H1 (cell line): ENCODE data around the gene BTBD3. TPM values are rescaled to one million over a fixed set of nuclear protein-coding genes. Genes with fewer than 3 reads are reported as not detected.

Source experiments
- CTCF ChIA-PET: fragments of 300-600 bp; sonication (Branson Sonifier 250); formaldehyde crosslinking; loops from one replicate; lab custom pipeline; 2021; ENCODE audit not compliant: partially characterized antibody; lab: Charles Lee
- POLR2A ChIA-PET: fragments of 300-600 bp; sonication (Branson Sonifier 250); formaldehyde crosslinking; loops from one replicate; lab custom pipeline; 2021; ENCODE audit warnings: inconsistent platforms; ENCODE audit not compliant: partially characterized antibody; lab: Charles Lee
- DNase-seq, 2 experiments: peaks; one replicate each; pipeline versions ENCODE4 v3.0.0 to v3.0.0-alpha.2; 2010 to 2022; ENCODE audit warnings: low spot score in 2 of 2, low read depth in 1 of 2, mixed read lengths in 1 of 2
- FAIRE-seq: peaks from 2 replicates; lab custom pipeline; 2011; peaks lifted over from hg19 to GRCh38; lab: Jason Lieb, UNC
- H2AFZ ChIP-seq: 2 replicates; pipeline ENCODE4 v1.8.1; 2012; ENCODE audit warnings: low read length, inconsistent platforms
- H2AK5ac ChIP-seq: 2 replicates; pipeline ENCODE4 v1.6.1; 2013; ENCODE audit warnings: low read depth, low read length
- H2BK120ac ChIP-seq: replicated peaks from 2 replicates; pipeline ENCODE3; 2013; ENCODE audit warnings: low read depth, low read length, inconsistent platforms
- H2BK12ac ChIP-seq: 2 replicates; pipeline ENCODE4 v1.6.1; 2013; ENCODE audit warnings: low read depth, low read length
- H2BK15ac ChIP-seq: 2 replicates; pipeline ENCODE4 v1.6.1; 2013; ENCODE audit warnings: low read length
- H2BK20ac ChIP-seq: 2 replicates; pipeline ENCODE4 v1.6.1; 2013; ENCODE audit warnings: low read length
- H2BK5ac ChIP-seq: 2 replicates; pipeline ENCODE4 v1.6.1; 2013; ENCODE audit warnings: low read depth, low read length
- H3K14ac ChIP-seq: 2 replicates; pipeline ENCODE4 v1.6.1; 2013; ENCODE audit warnings: inconsistent platforms; ENCODE audit not compliant: insufficient read length
- H3K18ac ChIP-seq: 2 replicates; pipeline ENCODE4 v1.6.1; 2013; ENCODE audit warnings: low read length; ENCODE audit errors: extremely low read depth
- H3K23ac ChIP-seq: 2 replicates; pipeline ENCODE4 v1.6.1; 2013; ENCODE audit warnings: inconsistent platforms; ENCODE audit not compliant: insufficient read length
- H3K23me2 ChIP-seq: 2 replicates; pipeline ENCODE4 v1.6.1; 2013; ENCODE audit warnings: low read depth, low read length
- H3K27ac ChIP-seq: 2 replicates; pipeline ENCODE4 v1.6.1; 2011; ENCODE audit warnings: low read depth, low read length, inconsistent platforms
- H3K27me3 ChIP-seq, 4 experiments: replicated peaks in 1 of 4; 1 replicate in 1 of 4; 2 replicates in 3 of 4; pipeline versions ENCODE4 v1.6.1 to v1.8.1; 2011 to 2013; ENCODE audit warnings: low read length in 3 of 4, mild to moderate bottlenecking in 3 of 4, inconsistent platforms in 2 of 4, mixed read lengths in 2 of 4, moderate library complexity in 1 of 4; ENCODE audit not compliant: control insufficient read depth in 3 of 4, insufficient read depth in 3 of 4; ENCODE audit errors: extremely low read depth in 1 of 4
- H3K36me3 ChIP-seq, 4 experiments: 2 replicates each; pipeline versions ENCODE4 v1.6.1 to v1.8.1; 2011 to 2013; ENCODE audit warnings: mild to moderate bottlenecking in 4 of 4, low read length in 3 of 4, moderate library complexity in 2 of 4, control low read depth in 1 of 4, inconsistent platforms in 1 of 4; ENCODE audit not compliant: insufficient read depth in 4 of 4, control insufficient read depth in 2 of 4
- H3K4ac ChIP-seq: replicated peaks from 2 replicates; pipeline ENCODE3; 2013; ENCODE audit warnings: low read length, low read depth, mixed read lengths, inconsistent platforms; ENCODE audit not compliant: insufficient read length
- H3K4me1 ChIP-seq, 4 experiments: replicated peaks in 1 of 4; 1 replicate in 1 of 4; 2 replicates in 3 of 4; pipeline versions ENCODE4 v1.6.1 to v1.8.1; 2011 to 2013; ENCODE audit warnings: low read length in 3 of 4, inconsistent platforms in 2 of 4, mixed read lengths in 1 of 4; ENCODE audit not compliant: insufficient read depth in 4 of 4, control insufficient read depth in 3 of 4
- H3K4me2 ChIP-seq, 2 experiments: 2 replicates each; pipeline versions ENCODE4 v1.6.1 to v1.8.1; 2011 to 2013; ENCODE audit warnings: low read depth in 2 of 2, low read length in 2 of 2, control low read depth in 1 of 2, inconsistent platforms in 1 of 2, mild to moderate bottlenecking in 1 of 2; ENCODE audit not compliant: insufficient read depth in 1 of 2
- H3K4me3 ChIP-seq, 4 experiments: fragments of 200-600, 300-600 bp in 1 of 4; sonication (generic), shearing (Covaris generic), sonication (Bioruptor Twin) in 1 of 4; 2 replicates each; pipeline versions ENCODE4 v1.5.1 to v1.8.1; 2011 to 2016; ENCODE audit warnings: low read length in 4 of 4, low read depth in 3 of 4, control low read depth in 2 of 4, inconsistent platforms in 2 of 4, mild to moderate bottlenecking in 2 of 4, mixed read lengths in 1 of 4, moderate library complexity in 1 of 4; ENCODE audit not compliant: insufficient read depth in 2 of 4; ENCODE audit errors: extremely low read depth in 1 of 4
- H3K56ac ChIP-seq: replicated peaks from 2 replicates; pipeline ENCODE3; 2013; ENCODE audit warnings: low read depth, mild to moderate bottlenecking, mixed read lengths, low read length, inconsistent platforms; ENCODE audit not compliant: insufficient read length
- H3K79me1 ChIP-seq: 2 replicates; pipeline ENCODE4 v1.6.1; 2013; ENCODE audit warnings: low read depth, low read length, control low read depth
- H3K79me2 ChIP-seq, 2 experiments: 2 replicates each; pipeline versions ENCODE4 v1.6.1 to v1.8.1; 2012 to 2013; ENCODE audit warnings: low read length in 2 of 2, mild to moderate bottlenecking in 2 of 2, inconsistent platforms in 1 of 2; ENCODE audit not compliant: insufficient read depth in 2 of 2, control insufficient read depth in 1 of 2
- H3K9ac ChIP-seq, 4 experiments: replicated peaks in 1 of 4; 1 replicate in 1 of 4; 2 replicates in 3 of 4; pipeline versions ENCODE4 v1.6.1 to v1.8.1; 2011 to 2013; ENCODE audit warnings: low read depth in 3 of 4, low read length in 3 of 4, control low read depth in 2 of 4, mild to moderate bottlenecking in 2 of 4, moderate library complexity in 2 of 4, inconsistent platforms in 1 of 4; ENCODE audit errors: extremely low read depth in 1 of 4
- H3K9me3 ChIP-seq, 2 experiments: 2 replicates each; pipeline versions ENCODE4 v1.6.1 to v1.8.1; 2012 to 2013; ENCODE audit warnings: mild to moderate bottlenecking in 2 of 2, moderate library complexity in 2 of 2, control low read depth in 1 of 2, inconsistent platforms in 1 of 2, low read depth in 1 of 2, low read length in 1 of 2, mixed read lengths in 1 of 2; ENCODE audit not compliant: insufficient read depth in 2 of 2
- H4K20me1 ChIP-seq, 2 experiments: replicated peaks in 1 of 2; 2 replicates each; pipeline versions ENCODE3 to v1.8.1; 2011 to 2013; ENCODE audit warnings: inconsistent platforms in 2 of 2, low read length in 2 of 2, mild to moderate bottlenecking in 1 of 2; ENCODE audit not compliant: insufficient read depth in 2 of 2, control insufficient read depth in 1 of 2
- H4K5ac ChIP-seq: 2 replicates; pipeline ENCODE4 v1.6.1; 2013; ENCODE audit warnings: low read length, low read depth, mixed read lengths, inconsistent platforms; ENCODE audit not compliant: insufficient read length
- H4K8ac ChIP-seq: 2 replicates; pipeline ENCODE4 v1.8.0; 2013; ENCODE audit warnings: mild to moderate bottlenecking, moderate library complexity, low read length, inconsistent platforms; ENCODE audit not compliant: insufficient read depth; ENCODE audit errors: extremely low read depth
- H4K91ac ChIP-seq: replicated peaks from 2 replicates; pipeline ENCODE3; 2013; ENCODE audit warnings: low read length, mixed read lengths, inconsistent platforms; ENCODE audit not compliant: insufficient read length
- GABPA ChIP-seq: IDR thresholded peaks from 2 replicates; pipeline ENCODE4 v1.6.1; 2011; ENCODE audit warnings: mild to moderate bottlenecking, low read length, moderate library complexity, borderline replicate concordance; ENCODE audit not compliant: insufficient read depth
- JUND ChIP-seq: IDR thresholded peaks from 2 replicates; pipeline ENCODE4 v1.6.1; 2011; ENCODE audit warnings: mild to moderate bottlenecking, improper control_type of control experiment, low read length
- KDM1A ChIP-seq: fragments of 200-600, 300-600 bp; sonication (generic); IDR thresholded peaks from 2 replicates; pipeline ENCODE4 v1.7.1; 2016; ENCODE audit warnings: mild to moderate bottlenecking, low read length, borderline replicate concordance
- PHF8 ChIP-seq: fragments of 200-600 bp; sonication (generic); conservative IDR thresholded peaks from 2 replicates; pipeline ENCODE4 v1.7.1; 2012; ENCODE audit warnings: low read depth, mild to moderate bottlenecking, inconsistent platforms, low read length, moderate library complexity
- RXRA ChIP-seq: IDR thresholded peaks from 2 replicates; pipeline ENCODE4 v1.6.1; 2011; ENCODE audit warnings: low read depth, mild to moderate bottlenecking, low read length, moderate library complexity; ENCODE audit not compliant: insufficient read depth
- SAP30 ChIP-seq: fragments of 300-600 bp; sonication (generic); IDR thresholded peaks from 2 replicates; pipeline ENCODE4 v1.7.1; 2012; ENCODE audit warnings: low read length, moderate library complexity, mild to moderate bottlenecking, inconsistent platforms; ENCODE audit not compliant: insufficient read depth, insufficient replicate concordance
- TCF12 ChIP-seq: IDR thresholded peaks from 2 replicates; pipeline ENCODE4 v1.6.1; 2011; ENCODE audit warnings: low read depth, mild to moderate bottlenecking, low read length
- WGBS, 2 experiments: shearing (Covaris generic) in 1 of 2; methylation state at CpG; one replicate each; pipeline versions ENCODE4 v1.1.6 to v1.1.7; 2013 to 2015; ENCODE audit warnings: low lambda C conversion rate in 2 of 2, mixed read lengths in 2 of 2, inconsistent platforms in 1 of 2, low coverage in 1 of 2, missing lambda C conversion rate in 1 of 2; ENCODE audit not compliant: insufficient replicate concordance in 2 of 2, insufficient coverage in 1 of 2, insufficient read length in 1 of 2; ENCODE audit errors: extremely low coverage in 1 of 2, missing lambda C conversion rate in 1 of 2; 5-methylcytosine and 5-hydroxymethylcytosine counted together
- polyA plus RNA-seq, 7 experiments: library from polyadenylated mRNA; depleted of rRNA in 3 of 7; stranded (reverse) in 5 of 7; unstranded in 2 of 7; fragments of >200 nt in 5 of 7; fragments of 200-250 nt in 2 of 7; gene quantifications; 1 replicate in 5 of 7; 2 replicates in 1 of 7; 4 replicates in 1 of 7; pipeline versions ENCODE4 v1.2.1 to v1.2.3, GENCODE V29; 2011 to 2013; ENCODE audit warnings: missing spikeins in 2 of 7, mixed read lengths in 2 of 7
- total RNA-seq: library from RNA; stranded (reverse); fragmentation: NEBNext Ultra II Directional; extraction: Animal tissue kit (Norgen Biotek cat#: 25700); gene quantifications from 2 replicates; pipeline ENCODE4 v1.2.1, GENCODE V29; 2021

Gene BTBD3
- total and polyA plus RNA-seq, 2 of the 8 experiments (the other 6 are each of a cell fraction or from before 2014, with no cell fraction given), result 36.7 to 45.5 TPM

DNA sequence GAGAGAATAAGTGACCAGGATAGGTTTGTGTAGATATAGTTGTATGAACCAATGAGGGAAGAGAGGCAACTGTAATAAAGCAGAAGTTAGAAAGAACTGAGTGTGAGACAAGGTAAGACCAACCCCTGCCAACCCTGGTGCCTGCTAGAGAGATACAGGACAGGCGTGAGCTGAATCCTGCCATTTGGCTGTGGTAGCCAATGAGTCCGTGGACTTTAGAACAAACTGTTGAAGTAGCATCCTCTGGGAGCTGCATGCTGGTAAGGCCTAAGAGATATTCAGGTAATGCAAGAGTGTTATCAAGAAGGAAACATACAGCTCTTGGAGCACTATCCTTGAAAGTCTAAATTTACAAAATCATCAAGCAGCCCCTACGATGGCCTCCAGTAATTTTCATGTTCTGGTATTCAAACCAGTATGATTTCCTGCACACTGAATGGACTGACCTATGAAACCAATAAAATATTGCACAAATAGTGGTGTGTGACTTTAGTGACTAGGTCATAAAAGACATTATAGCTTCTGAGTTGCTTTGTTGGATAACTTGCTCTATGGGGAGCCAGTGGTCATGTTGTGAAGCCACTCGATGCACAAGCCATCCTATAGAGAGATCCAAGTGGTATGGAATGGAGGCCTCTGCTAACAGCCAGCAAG is 24.0 kb downstream of the BTBD3 start:
- Histone ChIP-seq H3K4me1 (no peaks in the 10 kb centered on the region), H4K8ac (no peak overlapping the region), H3K27ac (no peak overlapping the region), H2BK12ac (no peak overlapping the region), H2AFZ (no peak overlapping the region), H3K9me3 (no peaks in the 10 kb centered on the region), H3K79me2 (no peaks in the 10 kb centered on the region), H2BK20ac (no peak overlapping the region), H3K14ac (no peak overlapping the region), H3K4ac (no peak overlapping the region), H3K79me1 (no peaks in the 10 kb centered on the region), H3K18ac (no peak overlapping the region), H2BK15ac (no peak overlapping the region), H4K91ac (no peak overlapping the region), H3K23ac (no peak overlapping the region), H3K56ac (no peak overlapping the region), H2BK120ac (no peak overlapping the region), H3K9ac (no peak overlapping the region), H3K36me3 (no peaks in the 10 kb centered on the region; a peak in 1 of 8 replicates), H2BK5ac (no peak overlapping the region), H2AK5ac (no peak overlapping the region), H3K27me3 (no peaks in the 10 kb centered on the region), H3K4me3 (no peak overlapping the region), H3K23me2 (no peaks in the 10 kb centered on the region), H3K4me2 (no peak overlapping the region), H4K20me1 (no peaks in the 10 kb centered on the region), H4K5ac (no peak overlapping the region)
- FAIRE-seq (no peak), DNase-seq (no peak)
- CTCF ChIA-PET, result interaction anchor here (0.7 to 1.1 kb wide), 3 partner anchors 9 to 60 kb away, joined by 3 read pairs; no protein-coding TSS in a partner anchor
- POLR2A ChIA-PET, result no interaction called here
- 92% methylated on average over 4 of the region's 4 CpGs; no CpG with 5 or more reads in 1 of the 2 experiments for WGBS, 2 experiments
- TF ChIP-seq SAP30 (no peak), RXRA (no peak), GABPA (no peak), TCF12 (no peak), KDM1A (no peak), PHF8 (no peak), JUND (no peak)
